Hepatocyte (in vitro differentiated cells): ENCODE measurements around the gene FGFR3. TPM values are rescaled to one million over a fixed set of nuclear protein-coding genes. Genes with fewer than 3 reads are reported as not detected.
A peak's percentile ranks its signal among the peaks of the same experiment; 100 is the strongest.

Experiments
- DNase-seq: peaks from one replicate; pipeline ENCODE4 v3.0.0-alpha.2; 2016; ENCODE audit warnings: low spot score
- H2AFZ ChIP-seq: fragments of 200-600 bp; sonication (generic); 2 replicates; pipeline ENCODE4 v1.6.0; 2016; ENCODE audit warnings: antibody characterized with exemption, mild to moderate bottlenecking
- H3K27ac ChIP-seq: fragments of 200-600 bp; sonication (generic); 2 replicates; pipeline ENCODE4 v1.5.1; 2016; ENCODE audit warnings: mild to moderate bottlenecking
- H3K27me3 ChIP-seq: fragments of 200-600 bp; sonication (generic); 2 replicates; pipeline ENCODE4 v1.6.1; 2016
- H3K36me3 ChIP-seq: fragments of 200-600 bp; sonication (generic); replicated peaks from 2 replicates; pipeline ENCODE4 v1.5.1; 2016; ENCODE audit warnings: low read depth; ENCODE audit not compliant: insufficient read depth
- H3K4me1 ChIP-seq: fragments of 200-600 bp; sonication (generic); 2 replicates; pipeline ENCODE4 v1.5.1; 2016; ENCODE audit warnings: mild to moderate bottlenecking, moderate library complexity; ENCODE audit not compliant: insufficient read depth
- H3K4me2 ChIP-seq: fragments of 200-600 bp; sonication (generic); 2 replicates; pipeline ENCODE4 v1.6.0; 2016
- H3K4me3 ChIP-seq: fragments of 200-600 bp; sonication (generic); 2 replicates; pipeline ENCODE4 v1.5.1; 2016; ENCODE audit warnings: mild to moderate bottlenecking
- H3K79me2 ChIP-seq: fragments of 200-600 bp; sonication (generic); 2 replicates; pipeline ENCODE4 v1.6.0; 2017; ENCODE audit warnings: mild to moderate bottlenecking
- H3K9me2 ChIP-seq: fragments of 200-600 bp; sonication (generic); replicated peaks from 2 replicates; pipeline ENCODE4 v1.6.0; 2017; ENCODE audit warnings: mild to moderate bottlenecking; ENCODE audit not compliant: insufficient read depth
- H3K9me3 ChIP-seq: fragments of 200-600 bp; sonication (generic); 2 replicates; pipeline ENCODE4 v1.5.1; 2016; ENCODE audit warnings: low read depth, mild to moderate bottlenecking
- H4K20me1 ChIP-seq: fragments of 200-600 bp; sonication (generic); 2 replicates; pipeline ENCODE4 v1.6.0; 2016; ENCODE audit warnings: mild to moderate bottlenecking; ENCODE audit not compliant: insufficient read depth, poor library complexity, severe bottlenecking
- EZH2 ChIP-seq: fragments of 200-600 bp; sonication (generic); IDR thresholded peaks from 2 replicates; pipeline ENCODE4 v1.6.1; 2016; ENCODE audit warnings: antibody characterized with exemption, mild to moderate bottlenecking, borderline replicate concordance
- EZH2phosphoT487 ChIP-seq: fragments of 200-600 bp; sonication (generic); IDR thresholded peaks from one replicate; pipeline ENCODE4 v1.6.1; 2018; ENCODE audit warnings: antibody characterized with exemption, mild to moderate bottlenecking, low read depth, moderate library complexity; ENCODE audit not compliant: unreplicated experiment, severe bottlenecking
- WGBS: methylation state at CpG from one replicate; pipeline ENCODE4 v1.1.6; 2016; ENCODE audit warnings: low lambda C conversion rate; ENCODE audit errors: missing lambda C conversion rate; 5-methylcytosine and 5-hydroxymethylcytosine counted together
- polyA plus RNA-seq: library from polyadenylated mRNA; unstranded; fragments of >200 nt; fragmentation: Nextera tagmentation; extraction: Ambion mirVana; gene quantifications from 2 replicates; pipeline ENCODE4 v1.2.1, GENCODE V29; 2016
- total RNA-seq: library from RNA; depleted of rRNA; stranded (reverse); fragments of >200 nt; gene quantifications from 2 replicates; pipeline ENCODE4 v1.2.3, GENCODE V29; 2014
- TF ChIP-seq, protein P1 (sequence below): fragments of 200-600 bp; sonication (generic); IDR thresholded peaks from 2 replicates; pipeline ENCODE4 v1.5.1; 2016; ENCODE audit warnings: antibody characterized with exemption, mild to moderate bottlenecking; ENCODE audit not compliant: poor library complexity

FGFR3 gene
- total and polyA plus RNA-seq, 2 experiments from 2014 or later = 82.0 to 99.8 TPM

DNA sequence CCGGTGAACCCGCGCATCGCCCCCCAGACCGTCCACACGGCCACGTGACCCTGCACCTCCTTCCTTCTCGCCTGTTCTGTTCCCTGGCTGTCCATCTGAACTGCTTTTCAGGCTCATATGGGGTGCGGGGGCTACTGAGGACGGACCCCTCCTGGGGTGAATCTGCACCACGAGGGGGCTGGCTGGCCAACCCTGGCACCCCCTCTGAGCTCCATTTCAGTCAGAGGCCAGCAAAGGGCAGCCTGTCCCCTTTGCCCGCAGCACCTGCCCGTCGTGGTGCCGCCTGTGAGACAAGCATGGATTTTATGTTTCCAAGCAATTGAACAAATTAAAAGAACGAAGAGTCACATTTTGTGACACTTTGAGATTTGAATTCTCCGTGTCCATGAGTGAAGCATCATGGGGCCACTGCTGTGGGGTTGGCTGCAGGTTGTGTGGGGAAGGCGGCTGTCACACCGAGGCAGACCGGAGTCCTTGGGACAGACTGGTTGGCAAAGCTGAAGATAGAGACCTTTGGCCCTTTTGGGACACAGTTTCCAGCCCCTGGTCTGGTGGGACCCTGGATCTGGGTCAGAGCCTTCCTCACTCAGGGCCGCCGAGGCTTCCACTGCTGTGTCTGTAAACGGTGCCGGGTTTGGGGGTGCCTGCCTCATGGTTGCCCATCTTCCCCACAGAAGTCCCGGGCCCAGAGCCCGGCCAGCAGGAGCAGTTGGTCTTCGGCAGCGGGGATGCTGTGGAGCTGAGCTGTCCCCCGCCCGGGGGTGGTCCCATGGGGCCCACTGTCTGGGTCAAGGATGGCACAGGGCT lies 5.7 kb downstream of the FGFR3 start:
- 88% methylated on average over 27 of the region's 30 CpGs for WGBS
- Histone ChIP-seq H3K4me2 (peak overlapping the region; percentile 93), H3K27ac (peak overlapping the region; percentile 96), H3K9me3 (no peaks in the 10 kb centered on the region), H3K79me2 (peaks cover 61% of the 10 kb centered on the region), H3K4me3 (no peak overlapping the region), H3K36me3 (no peaks in the 10 kb centered on the region), H2AFZ (no peak overlapping the region), H3K9me2 (no peaks in the 10 kb centered on the region), H3K27me3 (no peaks in the 10 kb centered on the region), H3K4me1 (peaks cover 41% of the 10 kb centered on the region), H4K20me1 (peaks cover 27% of the 10 kb centered on the region)
- no peak for TF ChIP-seq EZH2
- TF ChIP-seq EZH2phosphoT487 = no peak
- TF ChIP-seq, protein P1, sequence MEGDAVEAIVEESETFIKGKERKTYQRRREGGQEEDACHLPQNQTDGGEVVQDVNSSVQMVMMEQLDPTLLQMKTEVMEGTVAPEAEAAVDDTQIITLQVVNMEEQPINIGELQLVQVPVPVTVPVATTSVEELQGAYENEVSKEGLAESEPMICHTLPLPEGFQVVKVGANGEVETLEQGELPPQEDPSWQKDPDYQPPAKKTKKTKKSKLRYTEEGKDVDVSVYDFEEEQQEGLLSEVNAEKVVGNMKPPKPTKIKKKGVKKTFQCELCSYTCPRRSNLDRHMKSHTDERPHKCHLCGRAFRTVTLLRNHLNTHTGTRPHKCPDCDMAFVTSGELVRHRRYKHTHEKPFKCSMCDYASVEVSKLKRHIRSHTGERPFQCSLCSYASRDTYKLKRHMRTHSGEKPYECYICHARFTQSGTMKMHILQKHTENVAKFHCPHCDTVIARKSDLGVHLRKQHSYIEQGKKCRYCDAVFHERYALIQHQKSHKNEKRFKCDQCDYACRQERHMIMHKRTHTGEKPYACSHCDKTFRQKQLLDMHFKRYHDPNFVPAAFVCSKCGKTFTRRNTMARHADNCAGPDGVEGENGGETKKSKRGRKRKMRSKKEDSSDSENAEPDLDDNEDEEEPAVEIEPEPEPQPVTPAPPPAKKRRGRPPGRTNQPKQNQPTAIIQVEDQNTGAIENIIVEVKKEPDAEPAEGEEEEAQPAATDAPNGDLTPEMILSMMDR = no peak
- DNase-seq = no peak

DNA sequence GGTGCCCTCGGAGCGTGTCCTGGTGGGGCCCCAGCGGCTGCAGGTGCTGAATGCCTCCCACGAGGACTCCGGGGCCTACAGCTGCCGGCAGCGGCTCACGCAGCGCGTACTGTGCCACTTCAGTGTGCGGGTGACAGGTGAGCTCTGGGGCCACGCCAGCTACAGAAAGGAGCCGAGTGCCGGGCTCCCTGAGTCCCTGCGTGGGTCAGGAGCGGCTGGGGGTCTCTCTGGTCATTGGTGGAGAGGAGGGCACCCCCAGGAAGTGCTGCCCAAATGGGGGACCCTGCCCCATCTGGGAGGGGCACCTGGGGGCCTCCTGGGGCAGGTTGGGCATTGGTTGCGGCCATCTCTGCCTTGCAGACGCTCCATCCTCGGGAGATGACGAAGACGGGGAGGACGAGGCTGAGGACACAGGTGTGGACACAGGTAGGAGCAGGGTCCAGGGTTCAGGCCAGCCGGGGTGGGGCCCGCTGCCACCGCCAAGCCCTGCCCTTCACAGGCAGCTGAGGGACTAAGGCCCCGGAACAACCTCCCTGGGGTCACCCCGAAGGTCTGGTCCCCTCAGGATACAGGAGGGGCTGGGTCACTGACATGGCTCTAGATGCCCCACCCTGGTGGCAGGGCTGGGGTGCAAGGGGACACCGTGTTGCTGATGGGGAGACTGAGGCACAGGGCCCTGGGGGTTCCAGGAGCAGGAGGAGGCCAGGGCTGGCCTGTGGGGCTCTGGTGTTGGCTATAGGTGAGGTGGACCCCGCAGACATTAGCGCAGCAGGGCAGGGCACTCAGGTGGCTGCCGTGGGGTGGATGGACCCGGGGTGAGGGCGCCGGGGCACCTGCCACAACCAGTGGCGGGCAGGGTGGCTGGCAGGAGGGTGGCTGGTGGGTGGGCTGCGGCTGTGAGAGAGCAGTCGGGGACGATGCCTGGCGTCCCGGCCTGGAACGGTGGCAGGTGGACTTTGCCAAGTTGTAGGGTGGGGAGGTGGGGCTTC lies 6.6 kb downstream of the FGFR3 start:
- Histone ChIP-seq H4K20me1 (peaks cover 18% of the 10 kb centered on the region), H3K79me2 (peaks cover 52% of the 10 kb centered on the region), H3K4me1 (peaks cover 41% of the 10 kb centered on the region), H3K9me3 (no peaks in the 10 kb centered on the region), H3K27ac (peak overlapping the region; percentile 96), H3K36me3 (no peaks in the 10 kb centered on the region), H3K4me2 (peak overlapping the region; percentile 56), H3K27me3 (no peaks in the 10 kb centered on the region), H2AFZ (no peak overlapping the region), H3K9me2 (no peaks in the 10 kb centered on the region), H3K4me3 (no peak overlapping the region)
- peak; percentile 58 for DNase-seq
- TF ChIP-seq EZH2phosphoT487 = no peak
- TF ChIP-seq, protein P1 = no peak
- no peak for TF ChIP-seq EZH2
- WGBS = 91% methylated on average over 33 of the region's 41 CpGs

DNA sequence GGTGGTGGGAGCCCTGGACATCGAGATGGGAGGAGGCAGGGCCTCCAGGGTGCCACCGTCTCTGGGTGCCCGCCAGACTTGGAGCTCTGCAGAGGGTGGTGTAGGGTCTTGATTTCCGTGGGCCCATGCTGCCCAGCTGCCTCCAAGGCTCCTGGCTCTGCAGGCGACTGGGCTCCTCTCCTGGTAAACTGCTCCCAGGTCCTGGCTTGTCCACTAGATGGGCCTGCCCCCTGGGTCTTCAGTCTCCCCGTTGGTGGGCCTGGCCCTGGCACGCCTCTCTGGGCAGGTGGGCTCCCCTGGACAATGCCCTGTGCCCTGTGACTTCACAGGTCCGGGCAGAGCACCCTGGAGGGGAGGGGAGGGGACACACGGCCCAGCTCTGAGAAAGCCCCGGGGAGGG lies 7.7 kb downstream of the FGFR3 start:
- Histone ChIP-seq H3K27ac (no peak overlapping the region), H3K9me3 (no peaks in the 10 kb centered on the region), H3K4me3 (no peak overlapping the region), H3K36me3 (no peaks in the 10 kb centered on the region), H3K4me1 (peaks cover 40% of the 10 kb centered on the region), H4K20me1 (peaks cover 7% of the 10 kb centered on the region), H3K79me2 (peaks cover 43% of the 10 kb centered on the region), H2AFZ (no peak overlapping the region), H3K27me3 (no peaks in the 10 kb centered on the region), H3K9me2 (no peaks in the 10 kb centered on the region), H3K4me2 (no peak overlapping the region)
- WGBS = 90% methylated on average over 10 of the region's 10 CpGs
- no peak for DNase-seq
- TF ChIP-seq EZH2phosphoT487 = no peak
- TF ChIP-seq, protein P1 = no peak
- no peak for TF ChIP-seq EZH2
